Tibial nerve (tissue), 3 donors: ENCODE results near the gene PCDHGA2.
A peak's percentile ranks its signal among the peaks of the same experiment; 100 is the strongest.

Experiments
- POLR2A ChIP-seq, 2 donors: fragments of 450-650 bp; IDR thresholded peaks; one replicate each; pipeline ENCODE4 v1.6.1; 2017; ENCODE audit warnings: antibody characterized with exemption in 2 of 2, mild to moderate bottlenecking in 2 of 2, moderate library complexity in 2 of 2
- TF ChIP-seq, protein P1 (sequence below), 5 experiments: fragments of 200-600 bp in 3 of 5; fragments of 450-650 bp in 2 of 5; sonication (generic) in 3 of 5; IDR thresholded peaks; one replicate each; pipeline ENCODE4 v1.5.1; 2016 to 2019; ENCODE audit warnings: antibody characterized with exemption in 5 of 5, mild to moderate bottlenecking in 3 of 5, moderate library complexity in 2 of 5

DNA sequence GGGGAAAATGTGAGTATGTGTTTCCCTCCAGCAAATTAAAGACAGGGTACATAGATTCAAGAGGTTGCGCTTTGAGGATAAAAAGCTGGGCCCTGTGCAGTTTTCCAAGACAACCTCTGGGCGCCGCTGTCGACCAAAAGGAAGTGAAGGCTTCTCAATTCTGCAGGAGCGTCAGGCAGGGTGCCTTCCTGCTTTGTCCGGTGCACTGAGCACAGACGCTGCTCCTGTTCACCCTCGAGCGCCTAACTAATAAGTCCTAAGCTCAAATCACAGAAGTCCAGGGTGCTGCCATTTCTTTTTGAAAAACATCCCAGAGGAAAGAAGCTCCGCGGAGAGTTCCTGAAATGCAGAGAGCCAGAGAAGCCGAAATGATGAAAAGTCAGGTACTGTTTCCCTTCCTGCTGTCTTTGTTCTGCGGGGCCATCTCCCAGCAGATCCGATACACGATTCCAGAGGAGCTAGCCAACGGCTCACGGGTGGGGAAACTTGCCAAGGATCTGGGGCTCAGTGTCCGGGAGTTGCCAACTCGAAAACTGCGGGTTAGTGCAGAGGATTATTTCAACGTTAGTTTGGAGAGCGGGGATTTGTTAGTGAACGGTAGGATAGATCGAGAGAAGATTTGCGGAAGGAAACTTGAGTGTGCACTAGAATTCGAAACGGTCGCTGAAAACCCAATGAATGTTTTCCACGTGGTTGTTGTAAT lies 11.5 kb downstream of the PCDHGA2 start, which contains the start of gene PCDHGB1:
- TF ChIP-seq, protein P1, sequence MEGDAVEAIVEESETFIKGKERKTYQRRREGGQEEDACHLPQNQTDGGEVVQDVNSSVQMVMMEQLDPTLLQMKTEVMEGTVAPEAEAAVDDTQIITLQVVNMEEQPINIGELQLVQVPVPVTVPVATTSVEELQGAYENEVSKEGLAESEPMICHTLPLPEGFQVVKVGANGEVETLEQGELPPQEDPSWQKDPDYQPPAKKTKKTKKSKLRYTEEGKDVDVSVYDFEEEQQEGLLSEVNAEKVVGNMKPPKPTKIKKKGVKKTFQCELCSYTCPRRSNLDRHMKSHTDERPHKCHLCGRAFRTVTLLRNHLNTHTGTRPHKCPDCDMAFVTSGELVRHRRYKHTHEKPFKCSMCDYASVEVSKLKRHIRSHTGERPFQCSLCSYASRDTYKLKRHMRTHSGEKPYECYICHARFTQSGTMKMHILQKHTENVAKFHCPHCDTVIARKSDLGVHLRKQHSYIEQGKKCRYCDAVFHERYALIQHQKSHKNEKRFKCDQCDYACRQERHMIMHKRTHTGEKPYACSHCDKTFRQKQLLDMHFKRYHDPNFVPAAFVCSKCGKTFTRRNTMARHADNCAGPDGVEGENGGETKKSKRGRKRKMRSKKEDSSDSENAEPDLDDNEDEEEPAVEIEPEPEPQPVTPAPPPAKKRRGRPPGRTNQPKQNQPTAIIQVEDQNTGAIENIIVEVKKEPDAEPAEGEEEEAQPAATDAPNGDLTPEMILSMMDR (IDR thresholded peaks at IDR 0.05), result peak in 2 of 5 experiments; percentile 8 to 10
- no peak for TF ChIP-seq POLR2A (IDR thresholded peaks at IDR 0.05)
